ENCODE results near the gene ZC3HAV1.
"Not testable (repeated sequence)": the region's sequence is repeated elsewhere in the genome, so short reads cannot be mapped to it uniquely, and the experiment has no call there.

ZC3HAV1 gene

DNA sequence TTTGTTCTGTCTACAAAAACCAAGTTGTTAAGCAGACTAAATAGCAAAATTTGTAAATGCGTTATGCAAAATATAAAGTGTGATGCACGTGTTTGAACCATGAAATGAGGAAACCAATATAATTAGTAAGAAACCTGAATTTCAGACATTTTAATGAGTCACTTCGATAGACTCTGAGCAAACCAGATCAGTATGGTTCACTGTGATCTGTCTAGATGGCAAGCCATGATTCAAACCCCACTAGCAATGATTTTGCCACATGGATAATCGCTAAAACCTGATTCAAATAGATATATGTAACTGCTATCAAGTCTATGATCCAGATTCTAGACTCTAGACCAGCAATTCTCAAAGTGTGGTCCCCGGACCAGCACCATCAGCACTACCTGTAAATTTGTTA lies 24.8 kb downstream of the ZC3HAV1 start:
- no peak for DNase-seq

DNA sequence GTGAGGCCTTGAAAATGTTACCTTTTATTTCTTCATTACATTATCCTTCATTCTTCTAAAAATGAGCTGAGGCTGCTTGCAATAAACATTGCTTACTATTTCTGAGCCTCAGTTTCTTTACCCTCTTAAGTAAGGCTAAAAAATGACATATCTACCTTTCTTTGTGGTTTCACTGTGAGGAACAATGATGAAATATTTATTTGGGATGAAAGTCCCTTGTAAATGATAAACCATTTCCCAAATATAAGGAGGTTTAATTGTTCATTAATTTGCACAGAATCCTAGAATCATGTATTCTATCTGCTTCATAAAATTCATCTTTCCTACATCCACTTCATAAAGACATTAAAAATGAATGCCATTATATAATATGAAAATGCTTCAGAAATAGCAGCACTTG lies 27.9 kb downstream of the ZC3HAV1 start:
- DNase-seq: no peak

GRCh38 chr7:139080905-139081304 lies 28.6 kb downstream of the ZC3HAV1 start:
- no peak for DNase-seq

DNA sequence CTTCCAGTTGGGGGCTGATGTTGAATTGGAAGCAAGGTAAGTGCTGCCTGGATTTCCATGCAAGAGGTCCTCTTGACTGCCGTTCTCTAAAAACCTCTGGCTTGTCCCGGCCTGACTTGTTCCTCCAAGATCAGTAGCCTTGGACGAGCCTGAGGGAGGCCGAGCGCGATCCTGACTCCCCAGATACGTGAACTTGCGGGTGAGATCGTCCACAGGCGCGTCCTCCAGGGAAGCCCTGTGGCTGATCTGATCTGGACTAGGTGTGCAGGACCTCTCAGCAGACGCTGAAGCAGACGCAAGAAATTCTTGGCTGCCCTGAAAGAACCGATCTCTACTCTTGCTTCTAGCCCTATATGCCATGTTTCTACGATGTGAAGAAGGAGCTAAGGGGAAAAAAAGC lies 29.7 kb downstream of the ZC3HAV1 start:
- no peak for DNase-seq

DNA sequence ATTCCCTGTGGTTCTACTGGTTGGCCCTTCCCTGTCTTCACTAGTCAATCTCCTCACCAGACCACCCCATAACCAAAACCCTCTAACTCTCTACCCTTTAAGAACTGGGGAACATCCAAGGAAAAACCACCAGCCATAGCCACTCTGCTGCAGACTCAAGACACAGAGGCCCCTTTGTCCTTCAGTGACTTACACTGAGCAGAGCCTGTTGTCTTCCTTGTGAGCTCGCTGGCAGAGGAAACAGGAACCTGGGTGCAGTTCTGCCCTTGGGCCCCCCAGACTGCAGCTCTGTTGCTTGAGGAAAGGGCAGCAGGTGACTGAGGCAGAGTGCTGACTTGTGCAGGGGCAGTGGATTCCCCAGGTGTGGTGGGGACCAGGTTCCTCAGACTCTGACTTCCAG lies 30.6 kb downstream of the ZC3HAV1 start:
- no peak for DNase-seq

DNA sequence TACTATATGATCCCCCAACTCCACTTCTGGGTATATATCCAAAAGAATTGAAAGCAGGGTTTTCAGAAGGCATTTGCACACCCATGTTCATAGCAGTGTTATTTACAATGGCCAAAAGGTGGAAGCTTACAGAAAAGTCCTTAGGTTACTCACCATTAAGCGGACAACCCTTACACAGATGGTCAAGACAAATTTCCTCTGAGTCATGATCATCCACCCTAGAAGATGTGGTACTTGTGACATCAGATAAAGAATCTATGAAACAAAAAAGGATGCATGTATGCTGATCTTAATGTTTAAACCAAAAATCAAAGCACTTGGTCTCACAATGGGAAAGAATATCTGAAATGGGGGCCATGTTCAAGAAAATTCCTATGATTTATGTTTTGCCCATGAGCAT lies 31.1 kb downstream of the ZC3HAV1 start:
- no peak for DNase-seq

- DNase-seq: peak; percentile 83
Observed at GRCh38 chr7:139077706-139078105, 31.8 kb downstream of the ZC3HAV1 start.

- peak; percentile 84 for DNase-seq
Observed at GRCh38 chr7:139075871-139076686, 33.4 kb downstream of the ZC3HAV1 start.

DNA sequence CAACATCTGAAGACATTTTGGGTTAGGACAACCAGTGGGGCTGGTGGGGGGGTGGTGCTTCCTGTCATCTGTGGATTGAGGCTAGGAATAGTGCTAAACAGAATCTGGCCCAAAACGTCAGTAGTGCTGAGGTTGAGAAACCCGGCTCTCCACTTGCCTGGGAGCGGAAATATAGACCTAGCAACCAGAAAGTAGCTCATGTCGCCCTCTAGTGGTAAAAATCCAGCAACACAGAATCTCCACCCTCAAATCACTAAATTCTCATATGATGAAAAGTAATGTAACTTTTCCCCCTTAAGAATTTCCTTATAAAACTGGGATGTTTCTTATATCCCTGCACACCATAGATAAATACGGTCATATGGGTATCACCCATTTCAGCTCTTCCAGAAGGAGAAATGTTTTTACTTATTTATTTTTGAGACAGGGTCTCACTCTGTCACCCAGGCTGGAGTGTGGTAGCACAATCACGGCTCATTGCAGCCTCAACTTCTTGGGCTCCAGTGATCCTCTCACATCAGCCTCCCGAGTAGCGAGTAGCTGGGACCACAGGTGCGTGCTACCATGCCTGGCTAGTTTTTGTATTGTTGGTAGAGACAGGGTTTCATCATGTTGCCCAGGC lies 34.4 kb downstream of the ZC3HAV1 start:
- DNase-seq: peak; percentile 91

GRCh38 chr7:139072796-139073195 lies 36.7 kb downstream of the ZC3HAV1 start:
- no peak for DNase-seq

DNA sequence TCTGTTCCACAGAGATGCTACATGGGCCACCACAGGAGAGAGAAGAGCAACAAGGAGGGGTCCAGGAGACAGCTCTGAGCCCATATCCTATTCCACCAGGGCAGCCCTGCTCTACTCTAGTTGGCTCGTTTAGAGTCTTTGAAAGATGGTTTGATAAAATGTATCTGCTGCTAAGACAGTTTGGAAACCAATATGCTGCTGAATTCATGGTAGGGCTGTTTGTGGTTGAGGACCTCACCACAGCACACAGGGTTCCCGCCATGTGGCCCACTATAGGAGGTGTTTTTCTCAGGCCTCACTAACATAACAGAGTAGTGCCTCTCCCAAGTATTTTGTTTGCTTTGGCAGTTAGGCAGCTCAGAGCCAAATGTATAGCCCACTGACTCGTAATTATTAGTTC lies 37.8 kb downstream of the ZC3HAV1 start:
- no peak for DNase-seq

DNA sequence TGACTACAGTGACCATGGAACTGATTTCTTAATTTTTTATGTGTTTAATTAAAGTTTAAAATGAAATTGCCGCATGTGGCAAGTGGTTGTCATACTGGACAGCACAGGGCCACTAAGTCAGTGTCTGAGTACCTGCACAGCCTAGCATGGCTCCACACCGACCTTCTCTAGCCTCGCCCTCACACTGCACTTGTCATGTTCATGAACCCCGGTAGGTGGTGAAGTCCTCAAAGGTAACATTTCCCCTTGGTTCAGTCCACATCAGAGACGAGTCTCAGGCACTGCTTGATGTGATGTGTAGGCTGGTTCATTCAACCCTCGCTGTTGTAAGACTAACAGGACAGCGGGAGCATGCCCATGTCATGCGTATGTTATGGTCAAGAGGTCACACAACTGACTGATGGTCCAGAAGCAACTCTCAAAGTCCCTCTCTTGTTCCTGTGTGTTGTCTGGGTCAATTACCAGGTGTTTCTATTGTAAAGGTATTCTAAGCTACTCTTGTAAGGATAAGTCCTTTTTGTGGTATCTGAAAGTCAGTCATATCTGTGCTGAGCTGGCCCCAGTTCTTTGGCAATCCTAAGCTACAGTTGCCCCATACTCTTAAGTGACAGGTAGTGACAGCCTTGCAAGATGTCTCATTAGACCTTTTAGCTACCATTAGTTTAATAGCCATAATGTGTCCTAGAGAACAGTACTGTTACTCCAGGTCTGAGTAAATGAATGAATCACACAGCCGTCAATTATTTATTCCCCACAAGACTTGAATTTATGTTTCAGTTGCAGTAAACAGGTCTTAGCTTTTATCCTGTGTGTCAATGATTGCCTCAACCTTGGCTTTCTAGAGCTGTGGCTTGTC lies 40.7 kb downstream of the ZC3HAV1 start:
- DNase-seq: no peak

- DNase-seq: no peak
Observed at GRCh38 chr7:139066315-139066714, 43.2 kb downstream of the ZC3HAV1 start.

GRCh38 chr7:139065323-139065722 lies 44.2 kb downstream of the ZC3HAV1 start:
- DNase-seq: no peak

GRCh38 chr7:139061416-139061815 lies 48.1 kb downstream of the ZC3HAV1 start:
- DNase-seq: no peak

- no peak for DNase-seq
Observed at GRCh38 chr7:139060695-139061237, 48.8 kb downstream of the ZC3HAV1 start.

DNA sequence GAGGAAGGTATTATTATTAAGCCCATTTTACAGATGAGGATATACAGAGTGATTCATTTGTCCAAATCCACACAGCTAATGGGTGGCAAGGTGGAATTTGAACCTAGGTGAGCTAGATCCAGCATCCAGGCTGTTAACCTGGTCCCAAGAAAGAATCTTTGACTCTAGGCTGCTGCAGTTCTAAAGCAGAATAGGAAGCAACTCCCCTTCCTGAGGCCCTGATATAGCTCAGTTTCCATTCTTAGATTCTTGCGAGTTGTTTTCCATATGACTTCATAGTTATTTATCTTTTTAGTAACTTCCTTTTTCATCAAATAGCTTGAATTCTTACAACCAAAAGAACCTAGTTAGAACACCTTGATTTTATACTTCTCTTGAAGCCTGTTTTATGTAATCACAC lies 49.6 kb downstream of the ZC3HAV1 start:
- no peak for DNase-seq

GRCh38 chr7:139058943-139059342 lies 50.6 kb downstream of the ZC3HAV1 start:
- DNase-seq: no peak

DNA sequence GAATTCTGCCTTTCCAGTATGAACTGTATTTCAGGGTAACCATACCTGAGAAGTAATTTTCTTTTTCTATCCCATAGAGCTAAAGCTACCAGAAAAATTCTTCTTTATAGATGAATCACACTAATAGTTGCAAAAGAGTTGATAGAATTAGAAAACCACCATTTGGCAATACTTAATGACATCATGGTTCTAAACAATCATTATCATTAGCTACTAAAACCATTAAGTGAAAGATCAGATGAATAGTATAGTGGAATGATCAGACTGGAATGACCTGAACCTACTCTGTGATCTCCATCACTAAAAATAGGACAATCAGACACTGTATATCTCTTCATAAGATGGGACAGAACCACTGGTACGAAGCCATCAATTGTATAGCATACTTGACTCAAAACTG lies 53.8 kb downstream of the ZC3HAV1 start:
- DNase-seq: no peak

DNA sequence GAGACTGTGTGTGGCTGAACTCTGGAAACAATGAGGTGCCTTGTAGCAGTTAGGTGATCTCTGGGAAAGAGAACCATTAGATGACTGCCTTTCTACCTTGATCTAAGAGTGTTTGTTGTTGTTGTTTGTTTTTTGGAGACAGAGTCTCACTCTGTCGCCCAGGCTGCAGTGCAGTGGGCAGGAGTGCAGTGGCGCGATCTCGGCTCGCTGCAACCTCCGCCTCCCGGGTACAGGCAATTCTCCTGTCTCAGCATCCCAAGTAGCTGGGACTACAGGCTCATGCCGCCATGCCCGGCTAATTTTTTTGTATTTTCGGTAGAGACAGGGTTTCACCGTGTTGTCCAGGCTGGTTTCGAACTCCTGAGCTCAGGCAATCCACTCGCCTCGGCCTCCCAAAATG lies 54.9 kb downstream of the ZC3HAV1 start:
- not testable (repeated sequence) for DNase-seq

- DNase-seq: no peak
Observed at GRCh38 chr7:139054101-139054500, 55.4 kb downstream of the ZC3HAV1 start.

GRCh38 chr7:139051655-139052054 lies 57.9 kb downstream of the ZC3HAV1 start:
- no peak for DNase-seq

GRCh38 chr7:139049936-139050335 lies 59.6 kb downstream of the ZC3HAV1 start:
- no peak for DNase-seq
